GM12878 (cell line): ENCODE results near the gene TREML1.

Source experiments
- BHLHE40 ChIP-seq, 2 experiments: fragments of 450-650 bp in 1 of 2; IDR thresholded peaks; 2 replicates each; pipeline ENCODE4 v1.6.1; 2011 to 2017; ENCODE audit warnings: low read depth in 2 of 2, borderline replicate concordance in 1 of 2, improper control_type of control experiment in 1 of 2, low read length in 1 of 2, mild to moderate bottlenecking in 1 of 2
- CBX5 ChIP-seq: sonication (generic); IDR thresholded peaks from 2 replicates; pipeline ENCODE4 v1.6.1; 2016; ENCODE audit warnings: low read depth, moderate library complexity, mild to moderate bottlenecking, inconsistent platforms
- CREB1 ChIP-seq: IDR thresholded peaks from 2 replicates; pipeline ENCODE4 v1.6.1; 2012; ENCODE audit warnings: low read depth, mild to moderate bottlenecking, inconsistent platforms
- CTCF ChIP-seq, 3 experiments: IDR thresholded peaks in 2 of 3; conservative IDR thresholded peaks in 1 of 3; 2 replicates each; pipeline ENCODE4 v1.5.1; 2011; ENCODE audit warnings: low read depth in 3 of 3, low read length in 3 of 3, mild to moderate bottlenecking in 3 of 3, control low read depth in 2 of 3, moderate library complexity in 2 of 3, inconsistent platforms in 1 of 3, mixed read lengths in 1 of 3; ENCODE audit not compliant: control insufficient read depth in 2 of 3, insufficient read depth in 1 of 3; ENCODE audit errors: extremely low read depth in 1 of 3
- GABPA ChIP-seq: IDR thresholded peaks from 2 replicates; pipeline ENCODE4 v1.6.1; 2014; ENCODE audit warnings: antibody characterized with exemption, low read depth, mild to moderate bottlenecking, inconsistent platforms
- MAX ChIP-seq: IDR thresholded peaks from 2 replicates; pipeline ENCODE4 v1.6.1; 2012; ENCODE audit warnings: low read depth, low read length, improper control_type of control experiment
- REST ChIP-seq: IDR thresholded peaks from 2 replicates; pipeline ENCODE4 v1.6.1; 2012; ENCODE audit warnings: mild to moderate bottlenecking, low read depth, low read length
- SIN3A ChIP-seq: IDR thresholded peaks from 2 replicates; pipeline ENCODE4 v1.6.1; 2012; ENCODE audit warnings: low read depth, low read length, improper control_type of control experiment
- SP1 ChIP-seq: IDR thresholded peaks from one replicate; pipeline ENCODE4 v1.6.1; 2011; ENCODE audit warnings: low read depth, low read length
- TAF1 ChIP-seq: IDR thresholded peaks from 2 replicates; pipeline ENCODE4 v1.6.1; 2011; ENCODE audit warnings: mild to moderate bottlenecking, low read depth, low read length, borderline replicate concordance
- TCF3 ChIP-seq: IDR thresholded peaks from 2 replicates; pipeline ENCODE4 v1.6.1; 2012; ENCODE audit warnings: low read depth, mild to moderate bottlenecking, low read length, borderline replicate concordance; ENCODE audit not compliant: insufficient read depth
- YY1 ChIP-seq: IDR thresholded peaks from 2 replicates; pipeline ENCODE4 v1.6.1; 2011; ENCODE audit warnings: low read depth, mild to moderate bottlenecking, low read length
- ZBTB33 ChIP-seq: fragments of 450-650 bp; IDR thresholded peaks from 2 replicates; pipeline ENCODE4 v1.6.1; 2017; ENCODE audit warnings: mild to moderate bottlenecking

- TF ChIP-seq CTCF (IDR thresholded peaks at IDR 0.05 in 2 of 3, conservative IDR thresholded peaks at IDR 0.05 in 1 of 3; ENCODE audit: control insufficient read depth in 2 of 3, extremely low read depth in 1 of 3, insufficient read depth in 1 of 3, low read depth in 3 of 3, low read length in 3 of 3) (no peak), CREB1 (no peak), SIN3A (no peak), REST (no peak), TAF1 (no peak), TCF3 (no peak), YY1 (no peak), GABPA (no peak), CBX5 (no peak), BHLHE40 (IDR thresholded peaks at IDR 0.05; ENCODE audit: borderline replicate concordance in 1 of 2, low read depth in 2 of 2, low read length in 1 of 2) (no peak), SP1 (no peak), ZBTB33 (no peak), MAX (no peak)
Observed at GRCh38 chr6:41179163-41179562, 25.0 kb upstream of the TREML1 start.
